OCI-M2 (cell line): ENCODE measurements around the gene MFRP.

Experiments used
- DNase-seq: peaks from one replicate; lab custom pipeline; 2025; ENCODE audit not compliant: unreplicated experiment; lab: John Stamatoyannopoulos, UW

The MFRP gene

GRCh38 chr11:119359365-119360214 is 13.1 kb upstream of the MFRP start:
- no peak for DNase-seq

GRCh38 chr11:119357074-119357473 is 10.6 kb upstream of the MFRP start:
- DNase-seq: no peak

- no peak for DNase-seq
Observed at GRCh38 chr11:119356349-119357031, 10.0 kb upstream of the MFRP start.

GRCh38 chr11:119355091-119355843 is 8.8 kb upstream of the MFRP start:
- no peak for DNase-seq

GRCh38 chr11:119352857-119353260 is 6.4 kb upstream of the MFRP start:
- DNase-seq: no peak

- DNase-seq: no peak
Observed at GRCh38 chr11:119351232-119351631, 4.7 kb upstream of the MFRP start.

GRCh38 chr11:119350302-119350701 is 3.8 kb upstream of the MFRP start:
- no peak for DNase-seq

GRCh38 chr11:119347940-119348605 is 1.6 kb upstream of the MFRP start:
- no peak for DNase-seq

GRCh38 chr11:119347242-119347641 is 737 bp upstream of the MFRP start:
- no peak for DNase-seq

GRCh38 chr11:119345685-119346084 is 820 bp downstream of the MFRP start:
- no peak for DNase-seq

- DNase-seq: no peak
Observed at GRCh38 chr11:119344291-119345010, 2.1 kb downstream of the MFRP start.

- DNase-seq: no peak
Observed at GRCh38 chr11:119343726-119344125, 2.8 kb downstream of the MFRP start.

- DNase-seq: no peak
Observed at GRCh38 chr11:119342362-119343130, 4.0 kb downstream of the MFRP start.

GRCh38 chr11:119342023-119342300 is 4.5 kb downstream of the MFRP start:
- DNase-seq: no peak

GRCh38 chr11:119341222-119342022 is 5.1 kb downstream of the MFRP start:
- DNase-seq: no peak

- no peak for DNase-seq
Observed at GRCh38 chr11:119340335-119341221, 5.9 kb downstream of the MFRP start, which contains the start of gene C1QTNF5. Gene C1QTNF5 (minus strand): TSS chr11:119340883. CDS start chr11:119340397, 486 bp downstream.

- DNase-seq: no peak
Observed at GRCh38 chr11:119339589-119340334, 6.7 kb downstream of the MFRP start.
